ENCODE measurements around the gene TNK2.
"Not testable (repeated sequence)": the region's sequence is repeated elsewhere in the genome, so short reads cannot be mapped to it uniquely, and the experiment has no call there.

Gene TNK2

DNA sequence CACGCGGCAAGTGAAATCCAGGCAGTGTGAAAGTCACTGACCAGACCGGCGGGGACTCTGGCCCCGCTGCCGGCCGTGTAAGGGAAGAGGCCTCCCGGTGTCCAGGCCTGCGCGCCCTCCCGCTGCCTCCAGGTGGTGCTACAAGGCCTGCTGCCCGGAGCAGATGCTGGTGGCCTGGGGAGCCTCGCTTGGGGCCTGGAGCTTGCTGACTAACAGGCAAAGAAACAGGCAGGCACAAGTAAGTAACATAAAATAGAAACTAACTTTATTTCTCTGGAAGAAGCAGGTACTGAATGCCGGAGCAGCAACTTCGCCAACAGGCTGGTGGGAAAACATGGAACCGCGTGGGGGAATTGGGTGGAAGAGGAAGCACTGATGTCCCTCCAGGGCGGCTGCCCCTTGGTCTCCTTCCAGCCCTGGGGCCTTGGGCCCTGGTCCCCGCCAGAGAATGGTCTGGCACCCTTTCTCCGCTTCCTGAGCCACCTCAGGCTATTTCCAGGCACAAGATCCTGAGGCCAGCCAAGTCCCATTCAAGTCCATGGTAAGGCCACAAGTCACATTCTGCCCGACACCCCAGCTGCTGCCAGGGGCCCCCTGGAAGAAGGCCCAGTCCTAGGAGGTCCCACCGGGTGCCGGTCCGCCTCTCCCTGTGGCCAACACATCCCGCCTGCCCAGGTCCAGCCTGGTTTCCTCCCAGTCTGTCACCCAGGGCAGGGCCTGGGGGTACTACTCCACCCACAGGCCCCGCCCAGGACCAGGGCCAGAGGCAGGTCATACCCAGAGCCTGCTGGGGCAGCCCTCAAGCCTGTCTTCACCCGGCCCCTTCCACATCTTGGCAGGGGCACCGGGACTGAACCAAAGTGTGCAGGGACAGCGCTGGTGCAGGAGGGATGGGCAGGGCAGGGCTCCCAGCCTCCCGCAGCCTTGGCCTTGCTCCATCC lies 45.0 kb downstream of the TNK2 start:
- Histone ChIP-seq H3K27ac (ENCODE audit: low read depth, low read length) (peak overlapping the region; percentile 64), H3K27me3 (ENCODE audit: control insufficient read depth, insufficient read depth, low read length) (no peaks in the 10 kb centered on the region), H3K9ac (ENCODE audit: low read length) (no peak overlapping the region), H3K4me3 (ENCODE audit: low read length) (no peak overlapping the region), H3K36me3 (ENCODE audit: control insufficient read depth, insufficient read depth, low read length) (no peaks in the 10 kb centered on the region), H3K4me1 (ENCODE audit: control insufficient read depth, insufficient read depth, low read length) (no peaks in the 10 kb centered on the region)

DNA sequence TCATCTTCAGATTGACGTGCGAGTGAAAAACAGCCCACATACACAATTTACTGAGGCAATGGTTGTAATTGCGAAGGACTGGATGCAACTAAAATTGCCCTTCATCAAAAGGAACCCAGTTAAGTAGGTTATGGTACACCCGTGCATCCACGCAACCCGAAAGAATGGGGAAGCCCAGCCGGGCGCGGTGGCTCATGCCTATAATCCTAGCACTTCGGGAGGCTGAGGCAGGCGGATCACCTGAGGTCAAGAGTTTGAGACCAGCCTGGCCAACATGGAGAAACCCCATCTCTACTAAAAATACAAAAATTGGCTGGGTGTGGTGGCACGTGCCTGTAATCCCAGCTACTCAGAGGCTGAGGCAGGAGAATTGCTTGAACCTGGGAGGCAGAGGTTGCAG lies 46.0 kb downstream of the TNK2 start:
- not testable (repeated sequence) for H3K4me1 ChIP-seq (ENCODE audit: control insufficient read depth, insufficient read depth, low read length); H3K27me3 ChIP-seq (ENCODE audit: control insufficient read depth, insufficient read depth, low read length); H3K27ac ChIP-seq (ENCODE audit: low read depth, low read length); H3K9ac ChIP-seq (ENCODE audit: low read length); H3K4me3 ChIP-seq (ENCODE audit: low read length); H3K36me3 ChIP-seq (ENCODE audit: control insufficient read depth, insufficient read depth, low read length)

DNA sequence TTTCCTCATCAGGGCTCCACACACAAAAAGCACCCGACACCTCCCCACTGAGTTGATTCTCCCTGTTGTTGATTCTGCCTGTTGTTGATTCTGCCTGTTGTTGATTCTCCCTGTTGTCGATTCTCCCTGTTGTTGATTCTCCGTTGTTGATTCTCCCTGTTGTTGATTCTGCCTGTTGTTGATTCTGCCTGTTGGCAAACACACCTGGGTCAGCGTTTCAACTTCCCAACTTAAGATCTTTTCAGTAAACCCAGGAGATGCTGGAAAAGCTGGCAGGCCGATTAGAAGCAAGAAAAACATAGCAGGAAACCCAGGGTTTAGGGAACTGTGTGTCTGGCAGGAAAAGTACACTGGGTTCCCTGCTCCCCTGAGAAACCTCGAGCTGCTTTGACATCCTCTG lies 47.9 kb downstream of the TNK2 start:
- no peaks in the 10 kb centered on the region for H3K36me3 ChIP-seq (ENCODE audit: control insufficient read depth, insufficient read depth, low read length)
- no peak overlapping the region for H3K9ac ChIP-seq (ENCODE audit: low read length)
- no peaks in the 10 kb centered on the region for H3K27me3 ChIP-seq (ENCODE audit: control insufficient read depth, insufficient read depth, low read length)
- H3K4me3 ChIP-seq (ENCODE audit: low read length), result no peak overlapping the region
- H3K4me1 ChIP-seq (ENCODE audit: control insufficient read depth, insufficient read depth, low read length), result no peaks in the 10 kb centered on the region
- no peak overlapping the region for H3K27ac ChIP-seq (ENCODE audit: low read depth, low read length)

GRCh38 chr3:195859846-195860411 lies 48.4 kb downstream of the TNK2 start:
- Histone ChIP-seq H3K4me1 (ENCODE audit: control insufficient read depth, insufficient read depth, low read length) (no peaks in the 10 kb centered on the region), H3K27me3 (ENCODE audit: control insufficient read depth, insufficient read depth, low read length) (no peaks in the 10 kb centered on the region), H3K4me3 (ENCODE audit: low read length) (no peak overlapping the region), H3K9ac (ENCODE audit: low read length) (no peak overlapping the region), H3K36me3 (ENCODE audit: control insufficient read depth, insufficient read depth, low read length) (no peaks in the 10 kb centered on the region), H3K27ac (ENCODE audit: low read depth, low read length) (no peak overlapping the region)

GRCh38 chr3:195859061-195859845 lies 49.1 kb downstream of the TNK2 start:
- Histone ChIP-seq H3K4me3 (ENCODE audit: low read length) (no peak overlapping the region), H3K9ac (ENCODE audit: low read length) (no peak overlapping the region), H3K36me3 (ENCODE audit: control insufficient read depth, insufficient read depth, low read length) (no peaks in the 10 kb centered on the region), H3K4me1 (ENCODE audit: control insufficient read depth, insufficient read depth, low read length) (no peaks in the 10 kb centered on the region), H3K27me3 (ENCODE audit: control insufficient read depth, insufficient read depth, low read length) (no peaks in the 10 kb centered on the region), H3K27ac (ENCODE audit: low read depth, low read length) (no peak overlapping the region)

DNA sequence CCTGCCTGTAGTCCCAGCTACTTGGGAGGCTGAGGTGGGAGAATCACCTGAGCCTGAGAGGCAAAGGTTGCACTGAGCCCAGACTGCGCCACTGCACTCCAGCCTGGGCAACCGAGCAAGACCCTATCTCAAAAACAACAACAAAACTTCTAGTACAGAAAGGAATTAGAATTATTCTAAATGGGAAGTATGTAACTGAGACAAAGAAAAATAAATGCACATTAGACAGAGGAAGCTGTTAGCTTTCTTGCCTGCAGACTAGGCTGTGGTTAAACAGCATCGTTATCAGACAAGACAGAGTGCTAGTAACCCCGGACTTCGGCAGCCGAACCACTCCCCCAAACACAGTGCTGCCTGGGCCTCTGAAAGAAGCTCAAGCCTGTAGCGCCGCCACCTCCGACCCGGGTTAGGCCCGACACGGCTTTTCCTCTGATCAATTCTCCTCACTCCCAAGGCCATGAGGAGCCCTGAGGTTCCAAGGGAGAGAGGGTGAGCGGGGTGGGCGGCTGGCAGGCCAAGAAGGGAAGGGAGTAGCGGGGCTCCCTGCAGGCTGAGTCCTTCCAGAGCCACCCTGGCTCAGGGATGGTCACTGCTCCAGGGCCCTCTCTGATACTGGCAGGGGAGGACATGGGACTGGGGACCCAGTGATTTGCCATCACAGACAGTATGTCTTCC lies 51.8 kb downstream of the TNK2 start:
- Histone ChIP-seq H3K4me3 (ENCODE audit: low read length) (no peak overlapping the region), H3K36me3 (ENCODE audit: control insufficient read depth, insufficient read depth, low read length) (no peaks in the 10 kb centered on the region), H3K27ac (ENCODE audit: low read depth, low read length) (no peak overlapping the region), H3K4me1 (ENCODE audit: control insufficient read depth, insufficient read depth, low read length) (no peaks in the 10 kb centered on the region), H3K27me3 (ENCODE audit: control insufficient read depth, insufficient read depth, low read length) (no peaks in the 10 kb centered on the region), H3K9ac (ENCODE audit: low read length) (no peak overlapping the region)

- no peaks in the 10 kb centered on the region for H3K27me3 ChIP-seq (ENCODE audit: control insufficient read depth, insufficient read depth, low read length)
- H3K9ac ChIP-seq (ENCODE audit: low read length), result no peak overlapping the region
- no peak overlapping the region for H3K27ac ChIP-seq (ENCODE audit: low read depth, low read length)
These were observed 52.6 kb downstream of the TNK2 start for GRCh38 chr3:195855471-195856409.

GRCh38 chr3:195854628-195855294 lies 53.6 kb downstream of the TNK2 start:
- no peak overlapping the region for H3K4me3 ChIP-seq (ENCODE audit: low read length)
- H3K9ac ChIP-seq (ENCODE audit: low read length), result no peak overlapping the region
- no peaks in the 10 kb centered on the region for H3K27me3 ChIP-seq (ENCODE audit: control insufficient read depth, insufficient read depth, low read length)
- no peak overlapping the region for H3K27ac ChIP-seq (ENCODE audit: low read depth, low read length)
- no peaks in the 10 kb centered on the region for H3K36me3 ChIP-seq (ENCODE audit: control insufficient read depth, insufficient read depth, low read length)
- no peaks in the 10 kb centered on the region for H3K4me1 ChIP-seq (ENCODE audit: control insufficient read depth, insufficient read depth, low read length)

More at GRCh38 chr3:195855471-195856409, 52.6 kb downstream of the TNK2 start:
- H3K4me3 ChIP-seq (ENCODE audit: low read length), result no peak overlapping the region
- no peaks in the 10 kb centered on the region for H3K36me3 ChIP-seq (ENCODE audit: control insufficient read depth, insufficient read depth, low read length)
- H3K4me1 ChIP-seq (ENCODE audit: control insufficient read depth, insufficient read depth, low read length), result no peaks in the 10 kb centered on the region

GRCh38 chr3:195853996-195854395 lies 54.4 kb downstream of the TNK2 start:
- no peak overlapping the region for H3K9ac ChIP-seq (ENCODE audit: low read length)
- no peak overlapping the region for H3K27ac ChIP-seq (ENCODE audit: low read depth, low read length)
- H3K4me1 ChIP-seq (ENCODE audit: control insufficient read depth, insufficient read depth, low read length), result no peaks in the 10 kb centered on the region
- H3K4me3 ChIP-seq (ENCODE audit: low read length), result no peak overlapping the region
- H3K36me3 ChIP-seq (ENCODE audit: control insufficient read depth, insufficient read depth, low read length), result no peaks in the 10 kb centered on the region
- no peaks in the 10 kb centered on the region for H3K27me3 ChIP-seq (ENCODE audit: control insufficient read depth, insufficient read depth, low read length)

- no peaks in the 10 kb centered on the region for H3K36me3 ChIP-seq (ENCODE audit: control insufficient read depth, insufficient read depth, low read length)
- H3K4me1 ChIP-seq (ENCODE audit: control insufficient read depth, insufficient read depth, low read length), result no peaks in the 10 kb centered on the region
- no peaks in the 10 kb centered on the region for H3K27me3 ChIP-seq (ENCODE audit: control insufficient read depth, insufficient read depth, low read length)
- H3K4me3 ChIP-seq (ENCODE audit: low read length), result no peak overlapping the region
- H3K9ac ChIP-seq (ENCODE audit: low read length), result no peak overlapping the region
- no peak overlapping the region for H3K27ac ChIP-seq (ENCODE audit: low read depth, low read length)
These were observed 55.3 kb downstream of the TNK2 start for GRCh38 chr3:195853036-195853435.
